ENCODE data around the gene SDHAF4.

DNA sequence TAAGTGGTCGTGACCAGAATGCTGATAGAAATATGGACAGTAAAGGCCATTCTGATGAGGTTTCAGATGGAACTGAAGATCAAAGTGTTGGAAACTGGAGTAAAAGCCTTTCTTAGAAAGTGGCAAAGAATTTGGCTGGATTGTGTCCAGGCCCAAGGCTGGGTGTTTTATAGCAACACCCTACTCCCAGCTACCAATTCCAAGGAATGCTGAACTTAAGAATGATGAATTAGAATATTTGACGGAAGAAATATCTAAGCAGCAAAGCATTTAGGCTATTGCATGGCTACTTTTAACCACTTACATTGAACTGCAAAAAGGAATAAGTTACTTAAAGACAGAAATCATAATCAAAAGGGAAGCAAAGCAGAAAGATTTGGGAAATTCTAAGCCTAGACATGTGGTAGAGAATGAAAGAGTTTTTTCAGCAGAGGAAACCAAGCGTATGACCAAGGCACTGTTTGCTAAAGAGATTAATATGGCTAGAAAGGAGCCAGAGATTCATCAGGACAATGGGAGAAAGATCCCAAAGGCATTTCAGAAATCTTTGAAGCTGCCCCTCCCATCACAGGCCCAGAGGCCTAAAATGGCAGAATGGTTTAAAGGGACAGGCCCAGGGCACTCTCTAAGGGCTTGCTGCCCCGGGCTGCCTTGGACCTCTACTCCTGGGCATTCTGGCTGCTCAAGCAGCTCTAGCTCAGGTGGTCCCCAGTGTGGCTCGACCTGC lies 25.8 kb downstream of the SDHAF4 start:
- TF ChIP-seq EZH2 (IDR thresholded peaks at IDR 0.05; ENCODE audit: borderline replicate concordance), result no peak
- TF ChIP-seq, protein P1, sequence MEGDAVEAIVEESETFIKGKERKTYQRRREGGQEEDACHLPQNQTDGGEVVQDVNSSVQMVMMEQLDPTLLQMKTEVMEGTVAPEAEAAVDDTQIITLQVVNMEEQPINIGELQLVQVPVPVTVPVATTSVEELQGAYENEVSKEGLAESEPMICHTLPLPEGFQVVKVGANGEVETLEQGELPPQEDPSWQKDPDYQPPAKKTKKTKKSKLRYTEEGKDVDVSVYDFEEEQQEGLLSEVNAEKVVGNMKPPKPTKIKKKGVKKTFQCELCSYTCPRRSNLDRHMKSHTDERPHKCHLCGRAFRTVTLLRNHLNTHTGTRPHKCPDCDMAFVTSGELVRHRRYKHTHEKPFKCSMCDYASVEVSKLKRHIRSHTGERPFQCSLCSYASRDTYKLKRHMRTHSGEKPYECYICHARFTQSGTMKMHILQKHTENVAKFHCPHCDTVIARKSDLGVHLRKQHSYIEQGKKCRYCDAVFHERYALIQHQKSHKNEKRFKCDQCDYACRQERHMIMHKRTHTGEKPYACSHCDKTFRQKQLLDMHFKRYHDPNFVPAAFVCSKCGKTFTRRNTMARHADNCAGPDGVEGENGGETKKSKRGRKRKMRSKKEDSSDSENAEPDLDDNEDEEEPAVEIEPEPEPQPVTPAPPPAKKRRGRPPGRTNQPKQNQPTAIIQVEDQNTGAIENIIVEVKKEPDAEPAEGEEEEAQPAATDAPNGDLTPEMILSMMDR (IDR thresholded peaks at IDR 0.05; ENCODE audit: poor library complexity), result no peak
